HG03571 (cell line): ENCODE results near the gene PPFIA2.

Source experiments
- ATAC-seq: cut with Tn5 transposase; IDR thresholded peaks from one replicate; pipeline ENCODE4 v1.9.1; 2021; ENCODE audit not compliant: unreplicated experiment

Gene PPFIA2

DNA sequence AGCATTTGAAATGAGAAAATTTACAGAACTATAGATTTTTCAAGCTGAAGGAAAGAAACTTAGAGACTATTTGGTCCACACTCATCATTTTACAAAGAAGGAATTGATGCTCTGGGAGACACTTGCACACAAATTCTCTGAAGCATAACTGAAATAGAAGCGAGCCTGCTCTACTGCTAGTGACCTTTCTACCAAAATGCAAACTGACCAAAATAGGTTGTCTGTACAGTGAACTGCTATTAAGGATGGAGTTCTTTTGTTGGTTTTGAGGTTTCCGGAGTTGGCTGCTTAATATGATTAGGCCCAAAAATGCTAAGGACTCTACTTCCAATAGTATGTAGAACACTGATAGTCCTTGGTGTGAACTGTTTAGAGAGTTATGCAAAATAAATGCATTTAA, 194.9 kb downstream of the PPFIA2 start:
- no peak for ATAC-seq

DNA sequence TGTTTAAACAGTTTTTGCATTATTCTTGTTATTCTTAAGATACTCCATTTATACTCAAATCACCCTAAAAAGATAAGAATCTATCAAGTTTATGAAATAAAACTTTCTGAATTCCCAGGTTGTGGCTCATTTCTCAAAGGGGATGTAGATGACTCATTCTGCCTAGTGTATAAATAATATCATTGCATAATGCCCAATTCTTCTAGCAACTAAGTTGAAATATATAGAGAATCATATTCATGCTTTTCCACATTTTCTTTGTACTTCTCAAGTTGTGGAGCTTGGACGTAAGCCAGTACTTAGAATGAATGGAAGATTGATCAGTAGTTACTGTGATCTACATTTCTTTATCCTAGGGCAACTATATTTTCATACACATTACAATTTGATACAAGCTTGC, 201.1 kb downstream of the PPFIA2 start:
- ATAC-seq: no peak

DNA sequence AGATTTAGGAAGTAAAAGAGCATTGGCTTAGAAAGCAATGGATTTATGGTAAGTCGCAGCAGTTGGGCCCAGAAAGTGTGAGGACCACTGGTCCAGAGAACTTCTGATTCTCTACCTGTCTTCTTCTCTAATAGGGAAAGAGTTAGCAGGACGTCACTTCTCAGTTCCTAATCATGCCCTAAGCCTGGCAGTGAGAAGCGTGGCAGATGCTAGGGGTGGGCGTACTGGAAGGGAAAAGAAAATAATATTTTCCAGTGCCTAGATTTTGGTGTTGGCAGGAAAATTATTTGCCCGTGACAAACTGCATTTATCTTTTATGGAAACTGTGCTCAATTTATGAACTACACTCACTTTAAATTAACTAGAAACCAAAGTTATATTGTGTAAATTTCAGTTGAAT, 212.3 kb downstream of the PPFIA2 start:
- ATAC-seq: no peak

DNA sequence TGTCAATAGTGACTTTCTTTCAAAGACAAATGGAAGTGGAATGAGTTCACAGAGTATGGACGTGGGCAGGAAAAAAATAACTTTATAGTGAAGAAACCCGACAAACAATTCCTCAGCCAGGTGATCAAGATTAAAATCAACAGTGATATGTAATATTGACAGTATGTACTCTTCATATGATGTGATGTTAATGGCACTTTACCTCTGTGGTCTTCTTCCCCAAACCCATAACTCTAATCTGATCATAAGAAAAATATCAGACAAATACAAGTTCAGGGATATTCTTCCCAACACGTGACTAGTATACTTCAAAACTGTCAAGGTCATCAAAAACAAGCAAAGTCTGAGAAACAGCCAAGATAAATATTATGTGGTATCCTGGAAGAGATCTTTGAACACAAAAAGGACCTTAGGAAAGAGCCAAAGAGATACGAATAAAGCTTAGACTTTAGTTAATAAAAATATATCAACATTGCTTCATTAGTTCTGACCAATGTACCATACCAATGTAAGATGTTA, 215.5 kb downstream of the PPFIA2 start:
- ATAC-seq: no peak

DNA sequence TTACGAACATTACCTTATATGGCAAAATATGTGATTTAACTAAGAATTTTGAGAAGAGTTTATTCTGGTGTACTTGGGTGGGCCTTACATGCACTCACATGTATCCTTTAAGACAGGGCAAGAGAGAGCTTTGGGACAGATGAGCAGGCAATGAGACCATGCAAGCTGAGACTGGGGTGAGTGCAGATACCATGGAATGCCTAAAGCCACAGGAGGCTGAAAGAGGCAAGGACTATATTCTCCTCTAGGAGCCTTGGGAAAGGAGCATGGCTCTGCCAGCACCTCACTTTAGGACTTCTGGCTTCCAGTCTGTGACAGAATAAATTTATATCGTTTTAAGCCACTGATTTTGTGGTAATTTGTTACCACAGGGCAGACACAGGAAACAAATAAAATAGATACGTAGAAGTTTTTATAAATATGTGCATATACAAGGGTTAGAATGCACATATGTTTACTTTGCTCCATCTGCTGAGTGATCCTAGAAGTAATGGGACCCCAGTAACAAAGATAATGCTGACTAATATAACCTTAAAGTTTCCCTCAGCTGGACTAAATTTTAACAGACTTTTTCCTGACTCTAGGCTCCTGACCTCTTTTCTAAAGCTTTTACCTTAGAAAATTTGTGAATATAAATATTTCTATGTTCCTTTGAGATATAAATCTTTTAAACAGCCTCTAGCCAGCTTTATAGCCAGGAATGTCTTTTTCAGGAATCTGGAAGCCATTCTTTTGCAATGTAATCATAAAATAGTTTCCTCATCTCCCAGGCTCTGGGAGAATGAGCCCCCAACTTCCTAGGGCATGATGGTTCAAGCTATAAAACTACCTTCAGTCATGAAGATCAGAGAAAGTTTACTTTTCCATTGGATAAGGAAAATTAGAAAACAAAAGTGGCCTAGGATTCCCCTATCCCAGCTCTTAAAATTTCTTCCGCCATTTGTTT, 216.8 kb downstream of the PPFIA2 start:
- ATAC-seq: no peak

DNA sequence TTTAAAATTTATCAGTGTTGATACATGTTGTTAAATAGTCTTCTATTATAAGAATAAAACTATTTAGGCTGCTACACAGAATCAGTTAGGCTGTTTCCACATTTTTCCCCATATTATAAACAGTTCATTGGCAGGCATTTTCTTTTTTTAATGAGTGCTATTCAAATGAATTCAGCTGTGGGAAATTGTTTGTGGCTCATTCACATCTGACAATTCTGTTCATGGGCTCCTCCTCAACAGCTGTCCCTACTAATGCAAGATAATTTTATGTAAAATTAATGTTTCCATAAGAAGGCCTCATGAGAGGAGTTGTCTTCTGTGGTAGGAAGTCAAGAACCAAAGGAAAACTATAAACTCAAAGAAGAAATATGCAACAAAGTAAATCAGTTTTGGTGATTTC, 218.0 kb downstream of the PPFIA2 start:
- no peak for ATAC-seq

DNA sequence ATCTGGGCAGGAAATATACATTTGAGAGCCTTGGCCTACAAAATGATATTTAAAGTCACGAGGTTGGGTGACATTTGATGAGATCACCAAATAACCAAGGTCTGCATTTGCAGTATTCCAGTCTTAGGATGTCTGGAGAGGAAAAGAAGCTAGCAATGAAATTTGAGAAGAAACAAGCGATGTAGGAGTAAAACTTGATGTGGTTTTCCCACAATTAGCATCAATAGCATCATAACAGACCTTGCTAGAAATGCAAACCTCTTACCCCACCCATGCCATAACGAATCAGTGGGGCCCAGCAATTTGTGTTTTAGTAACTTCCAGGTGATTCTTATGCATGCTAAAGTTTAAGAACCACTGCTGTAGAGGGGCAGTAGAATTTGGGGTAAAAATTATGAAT, 219.9 kb downstream of the PPFIA2 start:
- no peak for ATAC-seq

DNA sequence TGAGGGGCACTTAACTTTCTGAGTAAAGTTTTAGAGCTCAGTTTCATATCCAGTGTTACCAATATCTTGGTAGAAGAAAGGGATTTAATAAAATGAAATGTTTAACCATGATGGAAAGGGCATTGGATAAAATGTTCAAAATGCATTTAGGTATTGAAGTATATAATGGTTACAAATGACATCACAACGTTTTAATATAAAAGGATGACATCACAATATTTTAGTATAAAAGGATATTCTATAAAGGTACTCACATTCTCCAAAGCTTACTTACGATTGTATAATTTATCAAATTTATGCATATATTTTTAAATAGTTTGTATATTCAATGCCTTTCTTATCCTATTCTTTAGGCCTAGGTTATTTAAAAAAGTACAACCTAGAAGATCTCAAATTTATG, 226.1 kb downstream of the PPFIA2 start:
- ATAC-seq: no peak

DNA sequence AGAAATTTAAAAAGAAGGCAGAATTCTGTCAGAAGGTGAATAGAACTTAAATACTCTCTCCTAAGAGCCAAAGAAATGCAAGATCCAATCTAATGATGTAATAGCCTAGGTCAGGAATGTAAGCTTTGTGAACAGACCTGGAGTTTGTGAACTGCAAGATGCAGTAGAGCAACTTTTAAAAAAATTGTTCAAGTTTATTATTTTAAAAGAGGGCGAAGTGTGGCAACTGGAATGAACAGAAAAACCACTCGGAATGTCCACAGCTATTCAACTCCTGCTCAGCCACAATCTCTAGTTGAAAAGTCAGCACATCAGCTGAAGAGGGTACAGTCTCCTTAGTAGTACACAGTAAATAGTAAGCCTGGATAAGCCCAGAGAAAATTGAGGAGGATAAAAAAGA, 228.8 kb downstream of the PPFIA2 start:
- no peak for ATAC-seq

DNA sequence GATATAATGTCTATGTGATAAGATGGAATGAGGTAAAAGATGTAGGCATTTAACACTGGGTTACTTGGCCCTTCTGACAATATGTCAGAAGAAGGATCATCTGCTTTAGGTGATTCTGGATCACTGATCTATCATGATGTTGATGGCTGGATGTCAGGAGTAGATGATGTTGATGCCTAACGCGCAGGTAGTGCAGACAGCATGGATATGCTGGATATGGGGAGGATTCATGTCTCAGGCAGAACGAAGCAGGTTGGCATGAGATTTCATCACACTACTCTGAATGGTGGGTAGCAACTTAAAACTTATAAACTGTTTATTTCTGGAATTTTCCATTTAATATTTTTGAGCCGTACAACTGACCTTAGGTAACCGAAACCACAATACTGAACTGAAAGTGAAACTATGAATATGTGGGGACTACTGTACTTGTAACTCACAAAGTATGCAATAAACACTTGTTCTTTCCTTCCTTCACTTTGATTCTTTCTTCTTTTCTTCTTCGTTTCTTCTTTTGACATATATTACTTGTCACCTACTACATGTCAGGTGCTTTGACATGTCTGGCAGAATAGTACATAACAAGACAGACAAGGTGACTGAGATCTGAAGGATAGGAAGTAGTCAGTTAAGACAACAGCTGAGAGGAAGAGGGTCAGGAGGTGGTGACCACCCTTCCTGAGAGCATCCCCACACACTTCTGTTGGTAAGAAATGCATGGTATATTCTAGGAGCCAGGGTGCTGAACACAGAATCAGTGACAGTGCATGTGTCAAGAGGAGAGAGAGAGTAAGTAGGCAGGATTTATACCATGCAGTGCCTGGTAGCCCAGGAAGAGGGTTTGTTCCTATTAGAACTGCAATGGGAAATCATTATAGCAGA, 238.8 kb downstream of the PPFIA2 start:
- ATAC-seq: no peak

DNA sequence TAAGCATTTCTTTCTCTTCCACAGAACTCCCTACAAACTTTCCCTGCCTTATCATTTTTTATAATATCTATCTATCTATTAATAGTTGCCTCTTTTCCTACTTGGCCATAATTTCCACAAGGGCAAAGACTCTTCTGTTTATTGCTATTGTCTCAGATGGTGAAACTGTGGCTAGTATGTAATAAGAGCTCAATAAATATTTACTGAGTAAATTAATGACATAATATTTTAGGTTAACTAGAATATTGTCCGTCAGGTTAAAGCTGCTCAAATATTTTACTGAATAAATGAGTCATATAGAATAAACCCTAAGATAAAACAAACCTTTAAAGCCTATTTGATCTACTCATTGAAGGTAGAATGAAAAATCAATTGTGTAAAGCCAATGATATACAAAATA, 240.5 kb downstream of the PPFIA2 start:
- no peak for ATAC-seq

DNA sequence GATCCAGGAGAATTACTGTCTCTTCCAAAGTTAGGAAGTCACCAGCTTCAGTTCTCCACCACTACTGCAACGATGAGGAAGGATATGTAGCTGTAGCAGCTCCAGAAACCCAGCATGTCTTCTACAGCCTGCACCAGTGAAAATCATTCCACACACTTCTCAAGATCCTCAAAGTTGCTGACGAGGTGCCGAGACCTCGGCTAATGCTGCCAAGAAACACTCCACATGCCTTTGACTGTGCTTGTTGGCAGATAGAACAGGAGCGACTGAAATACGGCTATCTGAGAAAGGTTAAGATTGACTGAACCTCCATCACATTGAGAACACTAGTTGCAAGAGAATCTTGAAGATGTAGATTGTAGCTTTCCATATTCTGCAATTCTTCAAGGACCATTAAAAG, 241.9 kb downstream of the PPFIA2 start:
- ATAC-seq: no peak

DNA sequence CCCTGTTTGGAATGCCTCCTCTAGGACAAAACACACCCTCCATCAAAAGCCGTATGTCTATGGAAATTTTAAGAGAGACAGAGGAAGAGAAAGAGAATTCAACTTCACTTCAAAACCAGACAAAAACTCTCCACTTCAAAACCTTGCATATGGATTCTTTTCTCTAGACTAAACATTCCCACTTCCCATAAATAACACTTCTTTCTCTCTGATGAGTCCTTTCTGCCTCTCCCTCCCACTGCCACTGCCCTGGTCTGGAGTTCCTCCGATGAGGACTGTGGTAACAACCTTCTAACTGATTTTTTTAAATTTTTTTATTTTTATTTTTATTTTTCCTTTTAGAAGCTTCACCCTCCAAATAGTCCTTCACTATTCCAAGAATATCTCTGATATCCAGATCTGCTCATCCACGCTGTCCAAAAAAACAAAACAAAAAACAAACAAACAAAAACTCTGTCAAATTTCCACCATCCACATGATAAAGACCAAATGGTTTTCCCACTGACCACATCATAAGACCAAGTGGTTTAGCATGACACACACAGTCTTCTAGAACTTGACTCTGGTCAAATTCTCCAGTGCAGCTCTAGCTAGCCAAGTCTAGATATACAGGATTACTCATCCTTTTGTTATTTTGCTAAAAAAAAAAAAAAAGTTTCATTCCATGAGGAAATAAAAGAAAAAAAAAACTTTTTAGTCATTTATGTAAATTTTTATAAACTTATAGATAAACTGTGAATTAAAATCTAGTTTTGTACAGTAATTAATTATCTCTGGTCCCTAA, 256.0 kb downstream of the PPFIA2 start:
- ATAC-seq: no peak

DNA sequence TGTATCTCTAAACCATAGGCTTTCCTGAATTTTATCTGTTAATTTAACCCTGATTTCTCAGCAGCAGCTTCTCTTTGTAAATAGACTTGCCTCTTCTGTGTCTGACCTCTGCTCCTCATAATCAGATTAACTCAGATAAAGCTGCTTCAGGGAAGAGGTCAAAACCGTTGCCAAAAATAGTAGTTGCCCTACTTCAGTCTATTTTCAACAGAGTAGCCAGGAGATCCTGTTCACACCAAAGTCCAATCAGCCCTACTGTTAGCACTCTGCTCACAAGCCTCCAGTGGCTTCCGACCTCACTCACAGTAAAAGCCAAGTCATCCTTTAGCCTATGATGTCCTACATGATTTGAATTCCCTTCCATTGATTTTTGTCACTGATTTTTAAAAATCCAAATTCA, 258.4 kb downstream of the PPFIA2 start:
- ATAC-seq: no peak

DNA sequence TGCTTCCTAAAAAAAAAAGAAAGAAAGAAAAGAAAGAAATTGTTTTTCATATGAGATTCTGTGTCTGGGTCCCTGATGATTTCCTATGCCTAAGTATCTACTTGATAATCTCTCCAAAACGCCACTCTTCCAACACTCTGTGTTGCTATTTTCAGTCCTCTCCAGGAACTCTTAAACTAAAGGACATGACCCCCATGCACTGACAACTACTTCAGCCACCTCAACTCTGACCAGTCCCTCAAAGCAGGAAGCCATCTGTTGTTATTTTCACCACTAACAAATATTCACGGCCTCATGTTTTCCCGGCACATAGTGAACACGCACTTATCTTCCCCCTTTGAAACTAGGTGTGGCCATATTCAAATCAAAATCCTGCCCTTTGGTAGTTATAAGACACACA, 259.3 kb downstream of the PPFIA2 start:
- ATAC-seq: no peak

DNA sequence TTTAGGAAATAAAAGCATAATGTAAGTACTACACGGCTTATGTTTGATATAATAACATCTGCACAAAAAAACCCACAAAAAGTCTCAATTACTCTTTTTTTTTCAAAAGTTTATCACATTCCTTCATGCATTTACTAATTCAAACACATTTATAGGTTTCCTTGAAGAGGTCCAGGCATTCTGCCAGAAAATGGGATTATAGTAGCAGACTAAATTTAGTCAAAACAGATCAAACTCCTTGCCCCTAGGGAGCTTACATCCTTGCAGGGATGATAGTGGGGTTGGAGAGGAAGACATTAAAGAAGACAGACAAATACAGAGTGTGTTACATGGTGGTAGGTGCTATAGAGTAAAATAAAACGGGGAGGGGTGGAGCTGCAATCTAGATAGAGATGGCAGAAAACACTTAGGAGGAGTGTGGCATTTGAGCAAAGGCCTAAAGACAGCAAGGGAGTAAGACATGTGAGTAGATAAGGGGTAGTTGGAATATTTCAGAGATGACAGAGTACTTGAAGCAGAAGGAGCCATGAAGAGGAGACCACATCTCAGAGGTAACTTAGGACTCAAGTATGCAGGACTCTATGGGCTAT, 266.9 kb downstream of the PPFIA2 start:
- no peak for ATAC-seq

DNA sequence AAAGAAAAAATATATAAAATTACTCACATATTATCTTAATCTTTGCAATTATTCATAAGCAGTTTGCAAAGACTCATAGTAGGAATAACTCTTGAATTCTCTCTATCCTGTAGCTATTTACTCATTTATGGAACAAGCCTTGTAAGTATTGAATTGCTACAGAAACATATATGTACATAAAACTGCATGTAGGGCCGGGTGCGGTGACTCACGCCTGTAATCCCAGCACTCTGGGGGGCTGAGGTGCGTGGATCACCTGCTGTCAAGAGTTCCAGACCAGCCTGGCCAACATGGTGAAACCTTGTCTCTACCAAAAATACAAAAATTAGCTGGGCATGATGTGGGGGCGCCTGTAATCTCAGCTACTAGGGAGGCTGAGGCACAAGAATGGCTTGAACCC, 286.2 kb downstream of the PPFIA2 start:
- ATAC-seq: no peak

DNA sequence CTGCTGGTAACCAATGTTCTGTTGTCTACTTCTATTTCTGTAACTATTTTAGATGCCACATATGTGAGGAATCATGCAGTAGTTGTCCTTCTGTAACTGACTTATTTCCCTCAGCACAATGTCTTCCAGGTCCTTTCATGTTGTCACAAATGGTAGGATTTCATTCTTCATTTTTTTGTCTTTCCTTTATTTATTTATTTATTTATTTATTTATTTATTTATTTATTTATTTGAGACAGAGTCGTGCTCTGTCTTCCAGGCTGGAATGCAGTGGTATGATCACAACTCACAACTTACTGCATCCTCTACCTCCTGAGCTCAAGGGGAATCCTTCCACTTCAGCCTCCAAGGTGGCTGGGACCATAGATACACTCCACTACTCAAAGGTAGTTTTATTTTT, 288.2 kb downstream of the PPFIA2 start:
- ATAC-seq: no peak

DNA sequence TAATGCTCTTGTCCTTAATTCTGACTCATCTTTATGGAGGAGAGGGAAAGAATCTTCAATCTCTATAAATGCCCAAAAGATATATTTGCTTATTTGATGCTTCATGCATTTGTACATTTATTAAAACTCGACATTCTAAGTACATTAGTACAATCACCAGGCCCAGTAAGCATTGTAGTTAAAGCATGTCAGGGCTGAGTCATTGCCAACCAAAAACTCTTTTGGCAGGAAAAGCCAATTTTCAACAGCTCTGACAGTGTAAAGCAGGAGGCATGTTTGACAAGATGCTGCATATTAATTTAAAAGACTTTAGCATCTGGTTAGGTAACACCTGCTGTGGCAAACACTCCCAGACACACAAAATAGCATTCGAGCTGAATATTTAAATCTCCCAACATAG, 290.9 kb downstream of the PPFIA2 start:
- no peak for ATAC-seq

DNA sequence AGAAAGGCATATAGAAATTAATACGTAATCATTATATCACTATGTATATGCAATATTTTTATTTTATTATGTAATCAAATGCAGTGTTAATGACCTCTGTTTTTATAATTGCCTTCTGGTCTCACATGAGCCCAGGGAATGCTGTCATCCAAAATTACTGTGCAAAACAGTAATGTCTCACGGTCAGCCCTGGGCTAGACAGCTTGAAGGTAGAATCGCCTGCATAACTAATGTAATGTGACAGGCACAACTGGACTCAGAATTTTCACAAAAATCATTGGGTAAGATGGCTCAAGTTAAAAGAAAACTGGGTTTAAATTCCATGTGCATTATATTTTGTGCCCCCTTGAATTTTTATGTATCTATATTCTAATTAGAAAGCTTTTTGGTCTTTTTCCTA, 293.3 kb downstream of the PPFIA2 start:
- ATAC-seq: no peak

DNA sequence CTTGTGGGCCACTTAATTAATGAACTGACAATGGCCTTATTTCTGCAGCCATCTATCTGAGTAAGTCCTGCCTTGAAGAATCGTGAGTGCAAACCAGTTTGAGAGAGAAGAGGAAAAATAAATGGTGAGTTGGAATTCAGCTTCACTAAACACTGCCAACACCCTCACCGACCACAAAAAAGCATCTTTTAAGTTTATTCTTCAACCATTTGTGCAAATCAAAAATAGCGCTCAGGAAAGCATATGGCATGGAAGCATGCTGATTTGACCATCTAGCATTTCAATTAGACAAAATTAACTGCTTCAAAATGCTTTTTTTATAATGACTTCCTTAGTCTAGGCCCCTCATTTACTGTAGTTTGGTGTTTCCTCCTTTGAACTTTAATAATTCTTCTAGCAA, 294.0 kb downstream of the PPFIA2 start:
- ATAC-seq: no peak
